Measurements from ENCODE around the gene TEDC1.

Gene TEDC1

DNA sequence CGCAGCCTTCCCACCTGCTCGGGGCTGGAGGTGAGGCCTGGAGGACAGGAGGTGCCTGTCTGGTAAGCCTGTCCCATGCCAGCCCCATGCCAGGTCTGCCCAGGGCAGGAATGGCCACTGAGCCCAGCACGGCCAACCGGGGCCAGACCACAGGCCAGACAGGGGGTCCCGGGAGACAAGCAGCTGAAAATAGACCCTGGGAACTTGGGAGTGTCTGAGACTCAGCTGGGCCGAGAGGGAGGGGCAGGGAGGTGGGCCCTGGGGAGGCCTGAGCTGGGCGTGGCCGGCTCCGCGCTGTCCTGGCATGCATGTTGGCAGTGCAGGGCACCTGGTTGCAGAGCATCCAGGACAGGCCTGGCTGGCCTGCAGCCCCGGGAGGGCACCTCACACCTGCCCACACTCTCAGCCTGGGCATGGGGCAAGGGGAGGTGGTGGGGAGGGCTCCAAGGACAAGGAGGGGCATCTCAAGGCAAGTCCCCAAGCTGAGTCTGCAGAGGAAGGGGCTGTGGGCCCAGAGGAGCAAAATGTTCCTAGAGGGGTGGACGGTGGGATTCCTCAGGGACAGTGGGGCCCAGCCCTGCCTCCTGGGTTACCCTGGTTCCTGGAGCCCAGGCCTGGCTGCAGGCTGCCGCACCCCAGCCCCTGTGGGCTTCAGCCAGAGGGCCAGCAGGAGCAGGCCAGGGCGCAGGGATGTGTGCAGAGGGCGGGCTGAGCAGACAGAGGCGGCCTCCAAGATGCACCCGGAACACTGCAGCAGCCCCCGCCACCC is 7.6 kb upstream of the TEDC1 start:
- POLR2A ChIA-PET, result no interaction called here
- no peaks in the 10 kb centered on the region for H3K36me3 ChIP-seq (ENCODE audit: control insufficient read depth in 2 of 2, insufficient read depth in 1 of 2, low read length in 2 of 2)
- CTCF ChIA-PET, result interaction anchor here (1.1 kb wide), 1 partner anchor 32 kb away, joined by 4 read pairs; no protein-coding TSS in a partner anchor
- peak; percentile 89 for TF ChIP-seq KLF1 (tag by site-specific recombination; IDR thresholded peaks at IDR 0.05)
- no peak for TF ChIP-seq ZBTB11 (tag by site-specific recombination; conservative IDR thresholded peaks at IDR 0.05; ENCODE audit: low read depth)
- TF ChIP-seq, protein P1, sequence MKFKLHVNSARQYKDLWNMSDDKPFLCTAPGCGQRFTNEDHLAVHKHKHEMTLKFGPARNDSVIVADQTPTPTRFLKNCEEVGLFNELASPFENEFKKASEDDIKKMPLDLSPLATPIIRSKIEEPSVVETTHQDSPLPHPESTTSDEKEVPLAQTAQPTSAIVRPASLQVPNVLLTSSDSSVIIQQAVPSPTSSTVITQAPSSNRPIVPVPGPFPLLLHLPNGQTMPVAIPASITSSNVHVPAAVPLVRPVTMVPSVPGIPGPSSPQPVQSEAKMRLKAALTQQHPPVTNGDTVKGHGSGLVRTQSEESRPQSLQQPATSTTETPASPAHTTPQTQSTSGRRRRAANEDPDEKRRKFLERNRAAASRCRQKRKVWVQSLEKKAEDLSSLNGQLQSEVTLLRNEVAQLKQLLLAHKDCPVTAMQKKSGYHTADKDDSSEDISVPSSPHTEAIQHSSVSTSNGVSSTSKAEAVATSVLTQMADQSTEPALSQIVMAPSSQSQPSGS (tag by site-specific recombination; IDR thresholded peaks at IDR 0.05; ENCODE audit: low read depth), result no peak
- TF ChIP-seq, protein P2, sequence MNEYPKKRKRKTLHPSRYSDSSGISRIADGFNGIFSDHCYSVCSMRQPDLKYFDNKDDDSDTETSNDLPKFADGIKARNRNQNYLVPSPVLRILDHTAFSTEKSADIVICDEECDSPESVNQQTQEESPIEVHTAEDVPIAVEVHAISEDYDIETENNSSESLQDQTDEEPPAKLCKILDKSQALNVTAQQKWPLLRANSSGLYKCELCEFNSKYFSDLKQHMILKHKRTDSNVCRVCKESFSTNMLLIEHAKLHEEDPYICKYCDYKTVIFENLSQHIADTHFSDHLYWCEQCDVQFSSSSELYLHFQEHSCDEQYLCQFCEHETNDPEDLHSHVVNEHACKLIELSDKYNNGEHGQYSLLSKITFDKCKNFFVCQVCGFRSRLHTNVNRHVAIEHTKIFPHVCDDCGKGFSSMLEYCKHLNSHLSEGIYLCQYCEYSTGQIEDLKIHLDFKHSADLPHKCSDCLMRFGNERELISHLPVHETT (tag by site-specific recombination; IDR thresholded peaks at IDR 0.05), result no peak
- no peak for TF ChIP-seq ZNF354C (tag by site-specific recombination; IDR thresholded peaks at IDR 0.05; ENCODE audit: borderline replicate concordance, low read depth)
- no peak for TF ChIP-seq ZNF23 (tag by site-specific recombination; IDR thresholded peaks at IDR 0.05; ENCODE audit: borderline replicate concordance)
- TF ChIP-seq HIC1 (tag by site-specific recombination; IDR thresholded peaks at IDR 0.05), result peak; percentile 32
- no peak for TF ChIP-seq ZNF19 (tag by site-specific recombination; IDR thresholded peaks at IDR 0.05; ENCODE audit: low read depth)
- TF ChIP-seq ZNF585B (tag by site-specific recombination; IDR thresholded peaks at IDR 0.05), result peak; percentile 85
- no peak for TF ChIP-seq ZNF202 (tag by site-specific recombination; IDR thresholded peaks at IDR 0.05; ENCODE audit: borderline replicate concordance)
- no peak for TF ChIP-seq ZNF548 (tag by site-specific recombination; IDR thresholded peaks at IDR 0.05)
- no peak for TF ChIP-seq ZNF837 (tag by site-specific recombination; IDR thresholded peaks at IDR 0.05)
- TF ChIP-seq ZNF621 (tag by site-specific recombination; IDR thresholded peaks at IDR 0.05), result no peak
- no peak for TF ChIP-seq ZNF266 (tag by site-specific recombination; IDR thresholded peaks at IDR 0.05; ENCODE audit: low read depth)
- no peak for TF ChIP-seq GLIS2 (tag by site-specific recombination; IDR thresholded peaks at IDR 0.05)
- H3K27ac ChIP-seq (ENCODE audit: extremely low read depth, low read depth, low read length), result no peak overlapping the region
- no peak overlapping the region for H3K4me3 ChIP-seq (ENCODE audit: low read depth, low read length)
- H3K9me3 ChIP-seq (ENCODE audit: control insufficient read depth, insufficient read depth, low read depth, low read length), result no peaks in the 10 kb centered on the region
- peaks cover 5% of the 10 kb centered on the region for H3K4me1 ChIP-seq (ENCODE audit: control insufficient read depth, insufficient read depth, low read length)
